Large intestine (tissue), 3 donors: ENCODE results near the gene OPN5. TPM values are rescaled to one million over a fixed set of nuclear protein-coding genes. Genes with fewer than 3 reads are reported as not detected.

Experiments
- DNase-seq, 2 donors: peaks; one replicate each; pipeline versions ENCODE4 v3.0.0 to v3.0.0-alpha.2; 2013
- H3K27ac ChIP-seq: one replicate; pipeline ENCODE4 v1.5.1; 2013; ENCODE audit warnings: low read length
- H3K27me3 ChIP-seq: 2 replicates; pipeline ENCODE4 v1.6.1; 2013; ENCODE audit warnings: low read length; ENCODE audit not compliant: control insufficient read depth, insufficient read depth
- H3K36me3 ChIP-seq: 2 replicates; pipeline ENCODE4 v1.6.1; 2013; ENCODE audit warnings: low read length; ENCODE audit not compliant: control insufficient read depth, insufficient read depth
- H3K4me1 ChIP-seq: one replicate; pipeline ENCODE4 v1.6.1; 2013; ENCODE audit warnings: low read length; ENCODE audit not compliant: control insufficient read depth, insufficient read depth
- H3K4me3 ChIP-seq: one replicate; pipeline ENCODE4 v1.5.1; 2013; ENCODE audit warnings: low read length
- H3K9me3 ChIP-seq: one replicate; pipeline ENCODE4 v1.6.1; 2013; ENCODE audit warnings: mild to moderate bottlenecking, low read depth, low read length, moderate library complexity; ENCODE audit not compliant: control insufficient read depth
- WGBS: methylation state at CpG from one replicate; pipeline ENCODE4 v1.1.5; 2013; ENCODE audit warnings: low lambda C conversion rate; ENCODE audit not compliant: insufficient coverage; 5-methylcytosine and 5-hydroxymethylcytosine counted together
- polyA plus RNA-seq: library from polyadenylated mRNA; unstranded; fragments of 120-200 nt; gene quantifications from one replicate; pipeline ENCODE4 v1.2.1, GENCODE V29; 2013

Gene OPN5
- polyA plus RNA-seq, 1 donor: 0.06 TPM

GRCh38 chr6:47852727-47853126 is 70.9 kb downstream of the OPN5 start:
- 80% methylated on average over 3 of the region's 6 CpGs for WGBS
- Histone ChIP-seq H3K4me1 (no peaks in the 10 kb centered on the region), H3K9me3 (no peaks in the 10 kb centered on the region), H3K27ac (no peak overlapping the region), H3K36me3 (no peaks in the 10 kb centered on the region), H3K27me3 (no peaks in the 10 kb centered on the region), H3K4me3 (no peak overlapping the region)
- DNase-seq: no peak

- Histone ChIP-seq H3K27ac (no peak overlapping the region), H3K36me3 (no peaks in the 10 kb centered on the region), H3K4me3 (no peak overlapping the region), H3K4me1 (no peaks in the 10 kb centered on the region), H3K9me3 (no peaks in the 10 kb centered on the region), H3K27me3 (no peaks in the 10 kb centered on the region)
- WGBS: 100% methylated on average over 1 of the region's 3 CpGs
- DNase-seq: no peak
Measured at GRCh38 chr6:47853766-47854165, 71.9 kb downstream of the OPN5 start.

- Histone ChIP-seq H3K36me3 (no peaks in the 10 kb centered on the region), H3K4me1 (no peaks in the 10 kb centered on the region), H3K4me3 (no peak overlapping the region), H3K9me3 (no peaks in the 10 kb centered on the region), H3K27ac (no peak overlapping the region), H3K27me3 (no peaks in the 10 kb centered on the region)
- no peak for DNase-seq
- no CpG with 5 or more reads among the region's 1 CpG for WGBS
Measured at GRCh38 chr6:47854971-47855370, 73.1 kb downstream of the OPN5 start.

- H3K36me3 ChIP-seq: no peaks in the 10 kb centered on the region
- H3K27me3 ChIP-seq: no peaks in the 10 kb centered on the region
- H3K4me3 ChIP-seq: no peak overlapping the region
- WGBS: no CpG with 5 or more reads among the region's 1 CpG
- no peak for DNase-seq
- H3K4me1 ChIP-seq: no peaks in the 10 kb centered on the region
- H3K9me3 ChIP-seq: no peaks in the 10 kb centered on the region
- no peak overlapping the region for H3K27ac ChIP-seq
Measured at GRCh38 chr6:47859175-47859574, 77.3 kb downstream of the OPN5 start.

- no peaks in the 10 kb centered on the region for H3K27me3 ChIP-seq
- no peak overlapping the region for H3K27ac ChIP-seq
- H3K4me3 ChIP-seq: no peak overlapping the region
- no peaks in the 10 kb centered on the region for H3K4me1 ChIP-seq
- no peaks in the 10 kb centered on the region for H3K36me3 ChIP-seq
- DNase-seq: no peak
- no peaks in the 10 kb centered on the region for H3K9me3 ChIP-seq
- no CpG with 5 or more reads among the region's 1 CpG for WGBS
Measured at GRCh38 chr6:47862731-47863130, 80.9 kb downstream of the OPN5 start.

GRCh38 chr6:47865206-47865605 is 83.4 kb downstream of the OPN5 start:
- no peaks in the 10 kb centered on the region for H3K36me3 ChIP-seq
- no peak overlapping the region for H3K27ac ChIP-seq
- H3K9me3 ChIP-seq: no peaks in the 10 kb centered on the region
- no peaks in the 10 kb centered on the region for H3K27me3 ChIP-seq
- no peak overlapping the region for H3K4me3 ChIP-seq
- WGBS: 100% methylated on average over 1 of the region's 2 CpGs
- DNase-seq: no peak
- no peaks in the 10 kb centered on the region for H3K4me1 ChIP-seq

- no peak for DNase-seq
- no peak overlapping the region for H3K27ac ChIP-seq
- no peaks in the 10 kb centered on the region for H3K4me1 ChIP-seq
- H3K9me3 ChIP-seq: no peaks in the 10 kb centered on the region
- H3K36me3 ChIP-seq: no peaks in the 10 kb centered on the region
- no peak overlapping the region for H3K4me3 ChIP-seq
- no peaks in the 10 kb centered on the region for H3K27me3 ChIP-seq
- no CpG with 5 or more reads among the region's 1 CpG for WGBS
Measured at GRCh38 chr6:47875593-47875992, 93.8 kb downstream of the OPN5 start.

Other genes starting within 250 kb of the OPN5 start
- 1.2 TPM for gene ADGRF4, start 83.5 kb upstream of the OPN5 start, polyA plus RNA-seq